ENCODE data around the gene COL5A1.
A peak's percentile ranks its signal among the peaks of the same experiment; 100 is the strongest.

The COL5A1 gene

DNA sequence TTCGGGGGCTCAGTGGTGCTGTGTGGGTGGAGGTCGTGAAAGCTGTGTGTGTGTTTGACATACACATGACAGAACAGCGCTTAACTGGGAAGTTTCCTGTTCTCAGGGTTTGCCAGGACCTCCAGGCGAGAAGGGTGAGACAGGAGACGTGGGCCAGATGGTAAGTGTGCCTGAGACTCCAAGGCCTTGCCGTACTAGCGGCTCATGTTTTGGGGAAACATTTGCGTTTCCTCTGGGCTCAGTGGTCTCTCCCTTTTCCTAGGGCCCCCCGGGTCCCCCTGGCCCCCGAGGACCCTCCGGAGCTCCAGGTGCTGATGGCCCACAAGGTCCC, 170.7 kb downstream of the COL5A1 start:
- TF ChIP-seq, protein P1, sequence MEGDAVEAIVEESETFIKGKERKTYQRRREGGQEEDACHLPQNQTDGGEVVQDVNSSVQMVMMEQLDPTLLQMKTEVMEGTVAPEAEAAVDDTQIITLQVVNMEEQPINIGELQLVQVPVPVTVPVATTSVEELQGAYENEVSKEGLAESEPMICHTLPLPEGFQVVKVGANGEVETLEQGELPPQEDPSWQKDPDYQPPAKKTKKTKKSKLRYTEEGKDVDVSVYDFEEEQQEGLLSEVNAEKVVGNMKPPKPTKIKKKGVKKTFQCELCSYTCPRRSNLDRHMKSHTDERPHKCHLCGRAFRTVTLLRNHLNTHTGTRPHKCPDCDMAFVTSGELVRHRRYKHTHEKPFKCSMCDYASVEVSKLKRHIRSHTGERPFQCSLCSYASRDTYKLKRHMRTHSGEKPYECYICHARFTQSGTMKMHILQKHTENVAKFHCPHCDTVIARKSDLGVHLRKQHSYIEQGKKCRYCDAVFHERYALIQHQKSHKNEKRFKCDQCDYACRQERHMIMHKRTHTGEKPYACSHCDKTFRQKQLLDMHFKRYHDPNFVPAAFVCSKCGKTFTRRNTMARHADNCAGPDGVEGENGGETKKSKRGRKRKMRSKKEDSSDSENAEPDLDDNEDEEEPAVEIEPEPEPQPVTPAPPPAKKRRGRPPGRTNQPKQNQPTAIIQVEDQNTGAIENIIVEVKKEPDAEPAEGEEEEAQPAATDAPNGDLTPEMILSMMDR (IDR thresholded peaks at IDR 0.05; ENCODE audit: unreplicated experiment in 3 of 3): no peak
- Mint-ChIP-seq H3K27ac (peak overlapping the region; percentile 51 to 95 (median 85)), H3K36me3 (ENCODE audit: low read depth) (peaks cover 41% of the 10 kb centered on the region), H3K4me1 (peaks cover 35% of the 10 kb centered on the region), H3K27me3 (ENCODE audit: low read depth) (no peaks in the 10 kb centered on the region), H3K9me3 (no peaks in the 10 kb centered on the region), H3K4me3 (no peak overlapping the region)

DNA sequence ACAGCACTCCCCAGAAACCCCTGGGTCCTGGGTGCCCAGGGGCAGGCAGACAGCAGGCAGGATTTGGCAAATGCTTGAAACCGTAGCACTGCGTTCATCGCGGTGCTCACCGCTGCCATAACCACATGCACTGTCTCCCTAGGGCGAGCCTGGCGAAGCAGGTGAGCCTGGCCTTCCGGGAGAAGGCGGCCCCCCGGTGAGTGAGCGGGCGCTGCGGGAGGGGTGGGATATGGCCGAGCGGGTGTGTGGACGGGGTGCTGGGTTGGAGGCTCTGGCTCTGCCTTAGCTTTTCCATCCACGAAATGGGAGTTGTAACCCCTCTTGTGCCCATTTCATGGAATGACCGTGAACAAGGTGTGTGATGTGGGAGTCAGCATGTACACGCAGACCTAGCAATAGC, 172.2 kb downstream of the COL5A1 start:
- peaks cover 35% of the 10 kb centered on the region for H3K36me3 Mint-ChIP-seq (ENCODE audit: low read depth)

DNA sequence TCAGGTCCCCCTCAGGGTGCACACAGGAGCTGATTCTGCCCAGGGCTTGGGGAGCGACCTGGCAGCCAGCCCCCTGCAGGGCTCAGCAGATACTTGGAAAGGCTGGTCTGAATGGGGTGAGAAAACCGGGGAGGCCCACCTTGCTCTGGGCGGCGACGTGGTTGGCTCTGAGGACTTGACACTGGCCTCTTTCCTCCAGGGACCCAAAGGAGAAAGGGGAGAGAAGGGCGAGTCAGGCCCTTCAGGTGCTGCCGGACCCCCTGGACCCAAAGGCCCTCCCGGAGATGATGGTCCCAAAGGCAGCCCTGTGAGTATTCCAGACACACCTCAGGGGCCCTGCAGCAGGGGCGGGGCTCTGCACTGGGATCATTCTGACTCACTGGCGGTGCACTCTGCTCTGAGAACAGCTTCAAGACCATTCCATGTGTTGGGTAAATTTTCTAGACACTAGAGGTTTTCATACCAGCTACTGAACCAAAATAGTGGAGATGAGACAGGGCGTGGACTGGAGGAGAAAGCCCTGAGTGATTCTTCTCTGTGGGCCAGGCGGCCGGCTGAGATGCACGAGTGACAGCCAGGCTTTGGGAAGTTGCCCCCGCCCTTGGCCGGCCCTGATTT, 173.1 kb downstream of the COL5A1 start:
- peak overlapping the region in 1 of 3 experiments; percentile 95 for H3K27ac Mint-ChIP-seq
- H3K4me3 Mint-ChIP-seq: no peak overlapping the region
- H3K9me3 Mint-ChIP-seq: no peaks in the 10 kb centered on the region
- H3K4me1 Mint-ChIP-seq: peaks cover 23% of the 10 kb centered on the region
- H3K36me3 Mint-ChIP-seq (ENCODE audit: low read depth): peaks cover 36% of the 10 kb centered on the region
- H3K27me3 Mint-ChIP-seq (ENCODE audit: low read depth): no peaks in the 10 kb centered on the region
- TF ChIP-seq, protein P1 (IDR thresholded peaks at IDR 0.05; ENCODE audit: unreplicated experiment in 3 of 3): no peak

More for the DNA sequence above, 172.2 kb downstream of the COL5A1 start:
- Mint-ChIP-seq H3K27me3 (ENCODE audit: low read depth) (no peaks in the 10 kb centered on the region), H3K4me1 (peaks cover 23% of the 10 kb centered on the region), H3K27ac (peak overlapping the region in 2 of 3 experiments; percentile 85 to 95), H3K9me3 (no peaks in the 10 kb centered on the region), H3K4me3 (no peak overlapping the region)
- TF ChIP-seq, protein P1 (IDR thresholded peaks at IDR 0.05; ENCODE audit: unreplicated experiment in 3 of 3): no peak

DNA sequence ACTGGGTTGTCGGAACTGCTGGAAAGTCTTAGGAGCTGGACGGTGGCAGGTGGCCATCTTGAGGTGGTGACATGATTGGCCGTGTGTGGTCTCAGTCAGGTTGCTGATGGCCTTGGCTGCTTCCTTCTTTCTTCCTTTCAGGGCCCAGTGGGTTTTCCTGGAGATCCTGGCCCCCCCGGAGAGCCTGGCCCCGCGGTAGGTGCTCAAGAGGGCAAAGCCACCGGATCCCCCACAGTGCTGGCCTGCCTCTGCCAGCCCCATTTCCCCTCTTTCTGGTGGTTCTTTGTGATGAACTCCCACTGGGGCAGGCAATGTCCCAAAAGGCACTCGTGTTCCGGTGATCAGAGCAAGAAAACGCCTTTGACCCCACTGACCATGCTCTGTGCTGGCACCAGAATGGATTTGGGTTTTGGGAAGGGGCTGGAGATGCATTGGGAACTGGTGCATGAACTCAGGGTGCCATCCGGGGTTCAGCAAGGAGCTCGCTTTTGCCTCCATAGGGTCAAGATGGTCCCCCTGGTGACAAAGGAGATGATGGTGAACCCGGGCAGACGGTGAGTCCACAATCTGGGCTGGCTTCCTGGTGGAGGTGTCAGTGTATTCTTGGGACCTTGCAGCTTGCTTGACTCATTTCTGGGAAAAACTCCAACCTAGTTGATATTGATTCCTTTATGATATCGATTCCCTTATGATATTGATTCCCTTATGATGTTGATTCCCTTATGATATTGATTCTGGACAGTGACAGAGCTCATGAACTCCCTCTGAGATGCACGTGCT, 174.0 kb downstream of the COL5A1 start:
- TF ChIP-seq, protein P1 (IDR thresholded peaks at IDR 0.05; ENCODE audit: unreplicated experiment in 3 of 3): no peak

DNA sequence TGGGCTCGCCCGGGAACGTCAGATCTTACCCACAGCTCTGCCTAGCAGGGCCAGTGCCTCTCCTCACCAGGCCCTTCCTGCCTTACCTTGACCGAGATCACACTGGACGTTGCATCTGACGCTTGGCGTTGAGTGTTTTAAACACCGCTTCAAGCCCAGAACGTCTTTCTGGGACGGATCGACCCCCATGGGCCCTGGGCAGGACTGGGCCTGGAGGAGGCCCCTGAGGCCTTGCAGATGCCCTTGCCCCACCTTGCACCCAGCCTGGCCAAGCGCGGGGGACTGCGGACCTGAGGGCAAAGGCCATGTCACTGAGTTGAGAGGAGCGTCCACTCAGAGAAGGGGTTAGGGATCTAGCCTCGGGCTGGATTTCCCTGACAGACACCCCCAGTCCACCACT, 174.7 kb downstream of the COL5A1 start:
- no peaks in the 10 kb centered on the region for H3K27me3 Mint-ChIP-seq (ENCODE audit: low read depth)
- TF ChIP-seq, protein P1 (IDR thresholded peaks at IDR 0.05; ENCODE audit: unreplicated experiment in 3 of 3): no peak
- H3K27ac Mint-ChIP-seq: peak overlapping the region in 2 of 3 experiments; percentile 67 to 95
- no peaks in the 10 kb centered on the region for H3K9me3 Mint-ChIP-seq
- peaks cover 23% of the 10 kb centered on the region for H3K4me1 Mint-ChIP-seq
- H3K36me3 Mint-ChIP-seq (ENCODE audit: low read depth): peaks cover 32% of the 10 kb centered on the region
- H3K4me3 Mint-ChIP-seq: no peak overlapping the region

More for the DNA sequence above, 174.0 kb downstream of the COL5A1 start:
- H3K36me3 Mint-ChIP-seq (ENCODE audit: low read depth): peaks cover 34% of the 10 kb centered on the region
- H3K27ac Mint-ChIP-seq: peak overlapping the region in 2 of 3 experiments; percentile 67 to 95
- H3K4me1 Mint-ChIP-seq: peaks cover 23% of the 10 kb centered on the region
- no peaks in the 10 kb centered on the region for H3K9me3 Mint-ChIP-seq
- H3K27me3 Mint-ChIP-seq (ENCODE audit: low read depth): no peaks in the 10 kb centered on the region
- no peak overlapping the region for H3K4me3 Mint-ChIP-seq

Measured in nephron (organoid).